H1 (cell line): ENCODE results near the gene PHF23. TPM values are rescaled to one million over a fixed set of nuclear protein-coding genes. Genes with fewer than 3 reads are reported as not detected.

Experiments
- CTCF ChIA-PET: fragments of 300-600 bp; sonication (Branson Sonifier 250); formaldehyde crosslinking; loops from one replicate; lab custom pipeline; 2021; ENCODE audit not compliant: partially characterized antibody; lab: Charles Lee
- POLR2A ChIA-PET: fragments of 300-600 bp; sonication (Branson Sonifier 250); formaldehyde crosslinking; loops from one replicate; lab custom pipeline; 2021; ENCODE audit warnings: inconsistent platforms; ENCODE audit not compliant: partially characterized antibody; lab: Charles Lee
- DNase-seq, 2 experiments: peaks; one replicate each; pipeline versions ENCODE4 v3.0.0 to v3.0.0-alpha.2; 2010 to 2022; ENCODE audit warnings: low spot score in 2 of 2, low read depth in 1 of 2, mixed read lengths in 1 of 2
- FAIRE-seq: peaks from 2 replicates; lab custom pipeline; 2011; peaks lifted over from hg19 to GRCh38; lab: Jason Lieb, UNC
- H2AFZ ChIP-seq: 2 replicates; pipeline ENCODE4 v1.8.1; 2012; ENCODE audit warnings: low read length, inconsistent platforms
- H2AK5ac ChIP-seq: 2 replicates; pipeline ENCODE4 v1.6.1; 2013; ENCODE audit warnings: low read depth, low read length
- H2BK120ac ChIP-seq: replicated peaks from 2 replicates; pipeline ENCODE3; 2013; ENCODE audit warnings: low read depth, low read length, inconsistent platforms
- H2BK12ac ChIP-seq: 2 replicates; pipeline ENCODE4 v1.6.1; 2013; ENCODE audit warnings: low read depth, low read length
- H2BK15ac ChIP-seq: 2 replicates; pipeline ENCODE4 v1.6.1; 2013; ENCODE audit warnings: low read length
- H2BK20ac ChIP-seq: 2 replicates; pipeline ENCODE4 v1.6.1; 2013; ENCODE audit warnings: low read length
- H2BK5ac ChIP-seq: 2 replicates; pipeline ENCODE4 v1.6.1; 2013; ENCODE audit warnings: low read depth, low read length
- H3K14ac ChIP-seq: 2 replicates; pipeline ENCODE4 v1.6.1; 2013; ENCODE audit warnings: inconsistent platforms; ENCODE audit not compliant: insufficient read length
- H3K18ac ChIP-seq: 2 replicates; pipeline ENCODE4 v1.6.1; 2013; ENCODE audit warnings: low read length; ENCODE audit errors: extremely low read depth
- H3K23ac ChIP-seq: 2 replicates; pipeline ENCODE4 v1.6.1; 2013; ENCODE audit warnings: inconsistent platforms; ENCODE audit not compliant: insufficient read length
- H3K23me2 ChIP-seq: 2 replicates; pipeline ENCODE4 v1.6.1; 2013; ENCODE audit warnings: low read depth, low read length
- H3K27ac ChIP-seq: 2 replicates; pipeline ENCODE4 v1.6.1; 2011; ENCODE audit warnings: low read depth, low read length, inconsistent platforms
- H3K27me3 ChIP-seq, 4 experiments: replicated peaks in 1 of 4; 1 replicate in 1 of 4; 2 replicates in 3 of 4; pipeline versions ENCODE4 v1.6.1 to v1.8.1; 2011 to 2013; ENCODE audit warnings: low read length in 3 of 4, mild to moderate bottlenecking in 3 of 4, inconsistent platforms in 2 of 4, mixed read lengths in 2 of 4, moderate library complexity in 1 of 4; ENCODE audit not compliant: control insufficient read depth in 3 of 4, insufficient read depth in 3 of 4; ENCODE audit errors: extremely low read depth in 1 of 4
- H3K36me3 ChIP-seq, 4 experiments: 2 replicates each; pipeline versions ENCODE4 v1.6.1 to v1.8.1; 2011 to 2013; ENCODE audit warnings: mild to moderate bottlenecking in 4 of 4, low read length in 3 of 4, moderate library complexity in 2 of 4, control low read depth in 1 of 4, inconsistent platforms in 1 of 4; ENCODE audit not compliant: insufficient read depth in 4 of 4, control insufficient read depth in 2 of 4
- H3K4ac ChIP-seq: replicated peaks from 2 replicates; pipeline ENCODE3; 2013; ENCODE audit warnings: low read length, low read depth, mixed read lengths, inconsistent platforms; ENCODE audit not compliant: insufficient read length
- H3K4me1 ChIP-seq, 4 experiments: replicated peaks in 1 of 4; 1 replicate in 1 of 4; 2 replicates in 3 of 4; pipeline versions ENCODE4 v1.6.1 to v1.8.1; 2011 to 2013; ENCODE audit warnings: low read length in 3 of 4, inconsistent platforms in 2 of 4, mixed read lengths in 1 of 4; ENCODE audit not compliant: insufficient read depth in 4 of 4, control insufficient read depth in 3 of 4
- H3K4me2 ChIP-seq, 2 experiments: 2 replicates each; pipeline versions ENCODE4 v1.6.1 to v1.8.1; 2011 to 2013; ENCODE audit warnings: low read depth in 2 of 2, low read length in 2 of 2, control low read depth in 1 of 2, inconsistent platforms in 1 of 2, mild to moderate bottlenecking in 1 of 2; ENCODE audit not compliant: insufficient read depth in 1 of 2
- H3K4me3 ChIP-seq, 4 experiments: fragments of 200-600, 300-600 bp in 1 of 4; sonication (generic), shearing (Covaris generic), sonication (Bioruptor Twin) in 1 of 4; 2 replicates each; pipeline versions ENCODE4 v1.5.1 to v1.8.1; 2011 to 2016; ENCODE audit warnings: low read length in 4 of 4, low read depth in 3 of 4, control low read depth in 2 of 4, inconsistent platforms in 2 of 4, mild to moderate bottlenecking in 2 of 4, mixed read lengths in 1 of 4, moderate library complexity in 1 of 4; ENCODE audit not compliant: insufficient read depth in 2 of 4; ENCODE audit errors: extremely low read depth in 1 of 4
- H3K56ac ChIP-seq: replicated peaks from 2 replicates; pipeline ENCODE3; 2013; ENCODE audit warnings: low read depth, mild to moderate bottlenecking, mixed read lengths, low read length, inconsistent platforms; ENCODE audit not compliant: insufficient read length
- H3K79me1 ChIP-seq: 2 replicates; pipeline ENCODE4 v1.6.1; 2013; ENCODE audit warnings: low read depth, low read length, control low read depth
- H3K79me2 ChIP-seq, 2 experiments: 2 replicates each; pipeline versions ENCODE4 v1.6.1 to v1.8.1; 2012 to 2013; ENCODE audit warnings: low read length in 2 of 2, mild to moderate bottlenecking in 2 of 2, inconsistent platforms in 1 of 2; ENCODE audit not compliant: insufficient read depth in 2 of 2, control insufficient read depth in 1 of 2
- H3K9ac ChIP-seq, 4 experiments: replicated peaks in 1 of 4; 1 replicate in 1 of 4; 2 replicates in 3 of 4; pipeline versions ENCODE4 v1.6.1 to v1.8.1; 2011 to 2013; ENCODE audit warnings: low read depth in 3 of 4, low read length in 3 of 4, control low read depth in 2 of 4, mild to moderate bottlenecking in 2 of 4, moderate library complexity in 2 of 4, inconsistent platforms in 1 of 4; ENCODE audit errors: extremely low read depth in 1 of 4
- H3K9me3 ChIP-seq, 2 experiments: 2 replicates each; pipeline versions ENCODE4 v1.6.1 to v1.8.1; 2012 to 2013; ENCODE audit warnings: mild to moderate bottlenecking in 2 of 2, moderate library complexity in 2 of 2, control low read depth in 1 of 2, inconsistent platforms in 1 of 2, low read depth in 1 of 2, low read length in 1 of 2, mixed read lengths in 1 of 2; ENCODE audit not compliant: insufficient read depth in 2 of 2
- H4K20me1 ChIP-seq, 2 experiments: replicated peaks in 1 of 2; 2 replicates each; pipeline versions ENCODE3 to v1.8.1; 2011 to 2013; ENCODE audit warnings: inconsistent platforms in 2 of 2, low read length in 2 of 2, mild to moderate bottlenecking in 1 of 2; ENCODE audit not compliant: insufficient read depth in 2 of 2, control insufficient read depth in 1 of 2
- H4K5ac ChIP-seq: 2 replicates; pipeline ENCODE4 v1.6.1; 2013; ENCODE audit warnings: low read length, low read depth, mixed read lengths, inconsistent platforms; ENCODE audit not compliant: insufficient read length
- H4K8ac ChIP-seq: 2 replicates; pipeline ENCODE4 v1.8.0; 2013; ENCODE audit warnings: mild to moderate bottlenecking, moderate library complexity, low read length, inconsistent platforms; ENCODE audit not compliant: insufficient read depth; ENCODE audit errors: extremely low read depth
- H4K91ac ChIP-seq: replicated peaks from 2 replicates; pipeline ENCODE3; 2013; ENCODE audit warnings: low read length, mixed read lengths, inconsistent platforms; ENCODE audit not compliant: insufficient read length
- CHD2 ChIP-seq: IDR thresholded peaks from 2 replicates; pipeline ENCODE4 v1.6.1; 2012; ENCODE audit warnings: low read length, improper control_type of control experiment
- EZH2 ChIP-seq: fragments of 200-600 bp; sonication (generic); IDR thresholded peaks from 2 replicates; pipeline ENCODE4 v1.7.1; 2012; ENCODE audit warnings: low read depth, mild to moderate bottlenecking, moderate library complexity, low read length, inconsistent platforms; ENCODE audit not compliant: severe bottlenecking
- HDAC2 ChIP-seq, 2 experiments: fragments of 300-600 bp in 1 of 2; sonication (generic) in 1 of 2; IDR thresholded peaks; 2 replicates each; pipeline ENCODE4 v1.6.1; 2011 to 2012; ENCODE audit warnings: low read depth in 2 of 2, low read length in 2 of 2, mild to moderate bottlenecking in 2 of 2, moderate library complexity in 2 of 2, borderline replicate concordance in 1 of 2, inconsistent platforms in 1 of 2
- MAFK ChIP-seq: IDR thresholded peaks from 2 replicates; pipeline ENCODE4 v1.6.1; 2012; ENCODE audit warnings: low read depth, mild to moderate bottlenecking, improper control_type of control experiment, low read length
- PHF8 ChIP-seq: fragments of 200-600 bp; sonication (generic); conservative IDR thresholded peaks from 2 replicates; pipeline ENCODE4 v1.7.1; 2012; ENCODE audit warnings: low read depth, mild to moderate bottlenecking, inconsistent platforms, low read length, moderate library complexity
- POLR2A ChIP-seq, 2 experiments: IDR thresholded peaks; 1 replicate in 1 of 2; 2 replicates in 1 of 2; pipeline ENCODE4 v1.6.1; 2011; ENCODE audit warnings: low read depth in 2 of 2, low read length in 2 of 2, mild to moderate bottlenecking in 2 of 2; ENCODE audit errors: control extremely low read depth in 1 of 2
- RAD21 ChIP-seq, 2 experiments: IDR thresholded peaks in 1 of 2; conservative IDR thresholded peaks in 1 of 2; 2 replicates each; pipeline ENCODE4 v1.6.1; 2011; ENCODE audit warnings: low read depth in 2 of 2, low read length in 2 of 2, improper control_type of control experiment in 1 of 2, inconsistent platforms in 1 of 2, mild to moderate bottlenecking in 1 of 2, moderate library complexity in 1 of 2
- SIN3A ChIP-seq, 2 experiments: IDR thresholded peaks in 1 of 2; conservative IDR thresholded peaks in 1 of 2; 2 replicates each; pipeline ENCODE4 v1.6.1; 2011 to 2012; ENCODE audit warnings: low read length in 2 of 2, improper control_type of control experiment in 1 of 2, low read depth in 1 of 2, mild to moderate bottlenecking in 1 of 2
- SP1 ChIP-seq: IDR thresholded peaks from 2 replicates; pipeline ENCODE4 v1.6.1; 2011; ENCODE audit warnings: low read depth, low read length
- TAF7 ChIP-seq: optimal IDR thresholded peaks from 2 replicates; pipeline ENCODE3; 2011; ENCODE audit warnings: low read depth, mild to moderate bottlenecking, inconsistent platforms, low read length, moderate library complexity, borderline replicate concordance
- WGBS, 2 experiments: shearing (Covaris generic) in 1 of 2; methylation state at CpG; one replicate each; pipeline versions ENCODE4 v1.1.6 to v1.1.7; 2013 to 2015; ENCODE audit warnings: low lambda C conversion rate in 2 of 2, mixed read lengths in 2 of 2, inconsistent platforms in 1 of 2, low coverage in 1 of 2, missing lambda C conversion rate in 1 of 2; ENCODE audit not compliant: insufficient replicate concordance in 2 of 2, insufficient coverage in 1 of 2, insufficient read length in 1 of 2; ENCODE audit errors: extremely low coverage in 1 of 2, missing lambda C conversion rate in 1 of 2; 5-methylcytosine and 5-hydroxymethylcytosine counted together
- polyA plus RNA-seq, 7 experiments: library from polyadenylated mRNA; depleted of rRNA in 3 of 7; stranded (reverse) in 5 of 7; unstranded in 2 of 7; fragments of >200 nt in 5 of 7; fragments of 200-250 nt in 2 of 7; gene quantifications; 1 replicate in 5 of 7; 2 replicates in 1 of 7; 4 replicates in 1 of 7; pipeline versions ENCODE4 v1.2.1 to v1.2.3, GENCODE V29; 2011 to 2013; ENCODE audit warnings: missing spikeins in 2 of 7, mixed read lengths in 2 of 7
- total RNA-seq: library from RNA; stranded (reverse); fragmentation: NEBNext Ultra II Directional; extraction: Animal tissue kit (Norgen Biotek cat#: 25700); gene quantifications from 2 replicates; pipeline ENCODE4 v1.2.1, GENCODE V29; 2021

The PHF23 gene
- total and polyA plus RNA-seq, 2 of the 8 experiments (the other 6 are each of a cell fraction or from before 2014, with no cell fraction given) = 47.5 to 62.8 TPM

GRCh38 chr17:7262192-7262934, 23.1 kb upstream of the PHF23 start, which contains the start of gene CLDN7:
TSS of gene CLDN7 (minus strand) at chr17:7262478. CDS start at chr17:7262043, 435 bp downstream.
- peaks cover 9% of the 10 kb centered on the region for H3K79me1 ChIP-seq
- peak within 1 kb of the TSS; percentile 93 to 98 (median 96) for H3K4me3 ChIP-seq
- peak within 1 kb of the TSS; percentile 98 for H2BK5ac ChIP-seq
- H3K23ac ChIP-seq = no peak within 1 kb of the TSS
- H3K27me3 ChIP-seq = no peaks in the 10 kb centered on the region
- H3K14ac ChIP-seq = peak within 1 kb of the TSS; percentile 73
- H3K56ac ChIP-seq = peak within 1 kb of the TSS; percentile 61
- POLR2A ChIA-PET = interaction anchor here (0.6 to 13.7 kb wide), 27 partner anchors 8 to 298 kb away, joined by 3 to 159 read pairs (median 6); partner anchors contain the start of genes ACADVL, CTDNEP1, DLG4 and DVL2
- peaks cover 6 to 11% of the 10 kb centered on the region in 2 experiments for H4K20me1 ChIP-seq
- H2BK20ac ChIP-seq = no peak within 1 kb of the TSS
- CTCF ChIA-PET = interaction anchor here (1.0 to 1.5 kb wide), 4 partner anchors 11 to 49 kb away, joined by 3 to 4 read pairs (median 4); partner anchors contain the start of genes CTDNEP1 and SLC2A4
- WGBS, 2 experiments = 2% methylated on average over 36 of the region's 64 CpGs; no CpG with 5 or more reads in 1 of the 2 experiments
- peak within 1 kb of the TSS; percentile 20; the same call in 1 of the 2 replicates for H2BK15ac ChIP-seq
- H4K91ac ChIP-seq = peak within 1 kb of the TSS; percentile 95
- peak within 1 kb of the TSS; percentile 91 to 97 for H3K4me2 ChIP-seq
- DNase-seq (peak; percentile 90 to 94), FAIRE-seq (no peak)
- H3K27ac ChIP-seq = peak within 1 kb of the TSS; percentile 91
- H3K9ac ChIP-seq = peak within 1 kb of the TSS; percentile 94 to 98 (median 98)
- peaks cover 13% of the 10 kb centered on the region for H3K23me2 ChIP-seq
- H4K8ac ChIP-seq = peak within 1 kb of the TSS; percentile 98
- peak within 1 kb of the TSS; percentile 99 for H2AK5ac ChIP-seq
- H3K79me2 ChIP-seq = peaks cover 0 to 31% of the 10 kb centered on the region in 2 experiments; a peak in 2 of 4 replicates
- H2BK120ac ChIP-seq = no peak within 1 kb of the TSS
- no peak within 1 kb of the TSS; the same call in 1 of the 2 replicates for H2AFZ ChIP-seq
- H2BK12ac ChIP-seq = peak within 1 kb of the TSS; percentile 98
- peaks cover 0 to 25% (median 12%) of the 10 kb centered on the region in 4 experiments; a peak in 5 of 8 replicates for H3K36me3 ChIP-seq
- H3K4me1 ChIP-seq = peaks cover 5 to 15% (median 7%) of the 10 kb centered on the region in 4 experiments; a peak in 6 of 7 replicates
- no peaks in the 10 kb centered on the region for H3K9me3 ChIP-seq
- peak within 1 kb of the TSS; percentile 94 for H3K18ac ChIP-seq
- H3K4ac ChIP-seq = peak within 1 kb of the TSS; percentile 96
- H4K5ac ChIP-seq = peak within 1 kb of the TSS; percentile 75
- TF ChIP-seq RAD21 (IDR thresholded peaks at IDR 0.05 in 1 of 2, conservative IDR thresholded peaks at IDR 0.05 in 1 of 2; ENCODE audit: low read depth in 2 of 2, low read length in 2 of 2) = no peak; a peak in 1 of 4 replicates
- TF ChIP-seq HDAC2 (IDR thresholded peaks at IDR 0.05; ENCODE audit: borderline replicate concordance in 1 of 2, low read depth in 2 of 2, low read length in 2 of 2) = peak in 1 of 2 experiments; percentile 53; a peak in 1 of 4 replicates
- no peak for TF ChIP-seq MAFK
- TF ChIP-seq CHD2 = no peak
- TF ChIP-seq POLR2A (IDR thresholded peaks at IDR 0.05; ENCODE audit: control extremely low read depth in 1 of 2, low read depth in 2 of 2, low read length in 2 of 2) = peak; percentile 98 to 99
- no peak for TF ChIP-seq EZH2
- TF ChIP-seq SP1 = peak; percentile 88
- peak; percentile 77 for TF ChIP-seq PHF8
- TF ChIP-seq TAF7 = peak; percentile 98
- TF ChIP-seq SIN3A (conservative IDR thresholded peaks at IDR 0.05 in 1 of 2, IDR thresholded peaks at IDR 0.05 in 1 of 2; ENCODE audit: low read depth in 1 of 2, low read length in 2 of 2) = peak; percentile 37 to 87; a peak in 3 of 4 replicates
